Stimulated activated CD4-positive, alpha-beta T cell treated with anti-CD3 and anti-CD28 coated beads, Interleukin-4, amount 100 ng/mL, for 1 hour (primary cell): Measurements from ENCODE around the gene ORM2.
"Not testable (repeated sequence)": the region's sequence is repeated elsewhere in the genome, so short reads cannot be mapped to it uniquely, and the experiment has no call there.

Experiments
- DNase-seq: peaks from one replicate; pipeline ENCODE4 v3.0.0-alpha.2; 2020

The ORM2 gene

DNA sequence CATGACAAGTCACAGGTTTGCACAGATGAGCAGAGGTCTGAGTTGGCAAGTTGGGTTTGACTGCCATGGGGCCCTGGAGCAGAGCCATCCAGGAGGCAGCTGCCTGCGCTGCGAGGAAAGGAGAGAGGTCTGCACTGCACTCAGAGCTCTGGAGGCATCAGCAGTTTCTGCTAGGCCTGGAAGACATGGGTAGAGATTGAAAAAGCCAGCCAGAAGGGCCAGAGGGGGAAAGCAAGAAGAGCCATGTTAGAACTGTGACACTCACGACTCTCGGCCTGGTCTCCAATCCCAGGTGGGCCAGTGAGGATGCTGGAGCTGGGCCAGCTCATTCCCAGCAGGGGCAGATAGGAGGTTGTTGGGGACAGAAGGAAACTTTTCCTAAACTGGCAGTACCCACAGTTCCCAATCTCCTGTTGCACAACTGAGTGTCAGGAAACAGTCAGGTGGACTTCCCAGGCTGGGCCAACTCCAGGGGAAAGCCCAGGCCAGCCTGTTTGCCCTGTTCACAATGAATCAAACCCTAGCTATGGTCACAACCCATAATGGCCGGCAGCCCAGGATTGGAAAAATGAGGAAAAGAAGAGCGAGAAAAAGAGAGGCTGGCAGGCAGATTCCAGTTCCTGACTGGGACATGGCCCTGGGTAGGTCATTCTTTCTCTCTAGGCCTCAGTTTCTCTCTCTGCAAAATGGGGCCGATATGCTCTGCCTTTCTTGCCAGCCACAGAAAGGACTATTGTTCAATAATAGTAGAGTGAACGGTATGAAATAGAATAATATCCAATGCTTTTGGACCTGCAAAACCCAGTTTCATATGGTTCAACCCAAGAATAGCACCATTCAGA, 14.6 kb upstream of the ORM2 start:
- no peak for DNase-seq

DNA sequence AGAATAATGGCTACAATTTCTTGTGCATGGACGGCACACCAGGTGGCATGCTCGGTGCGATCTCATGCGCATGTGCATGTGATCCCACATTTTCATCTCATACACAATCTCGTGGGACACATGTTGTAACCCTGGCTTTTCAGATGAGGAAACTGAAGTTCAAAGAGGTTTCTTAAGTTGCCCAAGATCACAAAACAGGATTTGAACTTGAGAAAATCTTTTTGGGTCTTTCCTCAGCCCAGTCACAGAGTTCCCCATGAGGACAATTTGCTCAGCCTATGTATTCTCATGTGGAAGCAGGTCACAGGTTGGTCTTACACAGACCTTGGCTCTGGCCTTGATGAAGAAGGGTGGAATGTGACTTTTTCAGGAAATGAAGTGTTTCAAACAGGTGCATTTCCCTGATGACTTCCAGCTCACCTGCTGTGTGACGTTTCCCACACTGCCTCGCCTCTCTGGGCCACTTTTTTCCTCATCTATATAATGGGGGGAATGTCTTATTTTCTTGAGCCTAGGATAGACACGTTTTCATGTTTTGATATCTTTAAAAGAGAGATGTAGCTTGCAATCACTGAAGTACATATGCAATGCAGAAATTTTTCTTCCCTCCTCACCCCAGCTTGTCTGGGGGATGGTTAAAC, 13.8 kb upstream of the ORM2 start:
- no peak for DNase-seq

DNA sequence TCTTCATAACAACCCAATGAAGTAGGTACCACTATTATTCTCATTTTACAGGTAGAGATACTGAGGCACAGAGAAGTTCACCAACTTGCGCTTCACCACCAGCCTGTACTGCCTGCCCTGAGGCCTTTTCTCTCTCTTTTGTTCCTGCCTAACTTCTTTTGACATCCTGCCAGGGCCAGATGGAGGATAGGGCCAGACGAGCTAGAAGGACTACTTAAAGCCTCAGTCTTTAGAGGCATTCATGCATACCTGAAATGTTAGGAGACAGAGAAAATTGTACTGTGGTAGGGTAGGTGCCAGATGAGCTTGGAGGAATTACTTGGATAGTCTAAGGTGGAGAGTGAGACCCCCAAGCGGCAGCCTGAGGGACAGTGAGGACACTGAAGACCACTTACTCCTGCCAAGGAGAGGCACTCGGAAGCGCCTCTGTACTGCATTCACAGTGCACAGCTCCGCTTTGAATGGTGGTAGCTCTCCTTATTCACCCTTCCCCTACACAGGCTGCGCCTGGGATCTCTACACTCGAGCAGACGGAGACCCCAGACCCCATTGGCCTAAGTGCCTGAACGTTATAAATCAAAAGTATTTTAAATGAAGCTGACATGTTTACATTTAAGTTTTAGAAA, 13.0 kb upstream of the ORM2 start:
- DNase-seq = no peak

DNA sequence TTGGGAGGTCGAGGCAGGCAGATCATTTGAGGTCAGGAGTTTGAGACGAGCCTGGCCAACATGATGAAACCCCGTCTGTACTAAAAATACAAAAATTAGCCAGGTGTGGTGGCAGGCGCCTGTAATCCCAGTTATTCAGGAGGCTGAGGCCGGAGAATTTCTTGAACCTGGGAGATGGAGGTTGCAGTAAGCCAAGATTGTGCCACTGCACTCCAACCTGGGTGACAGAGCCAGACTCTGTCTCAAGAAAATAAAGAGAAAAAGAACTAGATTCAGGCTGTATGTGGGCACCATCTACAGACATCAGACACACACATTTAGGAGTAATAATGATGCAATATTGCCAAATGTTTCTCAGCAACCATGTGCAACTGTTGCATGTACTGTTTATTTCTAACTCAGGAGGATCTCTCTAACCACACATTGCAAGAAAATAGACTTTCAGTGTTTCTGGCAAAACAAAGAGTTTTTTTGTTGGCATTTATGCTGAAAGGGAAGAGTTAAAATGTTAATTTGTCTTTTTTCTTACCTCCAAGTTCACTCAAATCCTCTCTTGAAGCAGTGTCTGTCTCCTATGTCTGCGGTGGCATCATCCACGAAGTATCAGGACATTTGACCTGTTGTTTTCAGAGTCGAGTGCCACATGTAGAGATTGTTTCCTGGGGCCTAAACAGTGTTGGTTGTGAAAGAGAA, 11.9 kb upstream of the ORM2 start:
- DNase-seq = no peak

DNA sequence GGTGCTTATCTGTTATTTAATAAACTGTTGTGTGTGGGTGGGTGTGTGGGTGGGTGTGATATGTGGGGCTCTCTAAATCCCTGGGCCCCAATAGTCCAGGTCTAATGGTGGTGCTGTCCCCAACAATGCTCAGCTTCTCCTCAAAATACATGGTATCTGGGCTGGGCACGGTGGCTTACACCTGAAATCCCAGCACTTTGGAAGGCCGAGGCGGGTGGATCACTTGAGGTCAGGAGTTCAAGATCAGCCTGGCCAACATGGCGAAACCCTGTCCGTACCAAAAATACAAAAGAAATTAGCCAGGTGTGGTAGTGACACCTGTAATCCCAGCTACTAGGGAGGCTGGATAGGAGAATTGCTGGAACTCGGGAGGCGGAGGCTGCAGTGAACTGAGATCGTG, 11.3 kb upstream of the ORM2 start:
- no peak for DNase-seq

DNA sequence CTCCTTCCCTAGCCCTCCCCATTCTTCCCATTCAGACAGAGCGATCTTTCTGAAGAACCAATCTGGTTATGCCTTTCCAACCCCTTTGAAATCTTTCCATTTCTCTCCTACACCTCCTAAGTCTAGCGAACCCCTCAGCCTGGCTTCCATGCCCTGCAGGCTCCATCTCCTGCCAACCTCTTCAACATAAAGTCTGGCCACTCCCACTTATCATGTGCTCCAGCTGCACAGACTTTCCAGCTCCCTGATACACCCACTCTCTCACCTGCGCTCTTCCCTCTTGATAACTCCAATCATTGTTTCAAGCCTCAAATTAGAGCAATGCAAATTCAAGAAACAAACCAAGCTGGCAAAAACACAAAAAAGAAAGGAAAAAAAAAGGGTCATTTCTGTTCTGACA, 10.5 kb upstream of the ORM2 start:
- DNase-seq = no peak

DNA sequence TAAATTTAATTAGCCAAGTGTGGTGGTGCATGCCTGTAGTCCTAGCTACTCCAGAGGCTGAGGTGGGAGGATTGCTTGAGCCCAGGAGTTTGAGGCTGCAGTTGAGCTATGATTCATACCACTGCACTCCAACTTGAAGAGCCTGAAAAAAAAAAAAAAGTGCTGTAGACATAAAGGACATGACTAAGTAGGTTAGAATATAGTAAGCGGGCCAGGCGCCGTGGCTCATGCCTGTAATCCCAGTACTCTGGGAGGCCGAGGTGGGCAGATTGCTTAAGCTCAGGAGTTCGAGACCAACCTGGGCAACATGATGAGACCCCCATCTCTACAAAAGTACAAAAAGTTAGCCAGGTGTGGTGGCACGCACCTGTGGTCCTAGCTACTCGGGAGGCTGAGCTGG, 9.0 kb upstream of the ORM2 start:
- not testable (repeated sequence) for DNase-seq

DNA sequence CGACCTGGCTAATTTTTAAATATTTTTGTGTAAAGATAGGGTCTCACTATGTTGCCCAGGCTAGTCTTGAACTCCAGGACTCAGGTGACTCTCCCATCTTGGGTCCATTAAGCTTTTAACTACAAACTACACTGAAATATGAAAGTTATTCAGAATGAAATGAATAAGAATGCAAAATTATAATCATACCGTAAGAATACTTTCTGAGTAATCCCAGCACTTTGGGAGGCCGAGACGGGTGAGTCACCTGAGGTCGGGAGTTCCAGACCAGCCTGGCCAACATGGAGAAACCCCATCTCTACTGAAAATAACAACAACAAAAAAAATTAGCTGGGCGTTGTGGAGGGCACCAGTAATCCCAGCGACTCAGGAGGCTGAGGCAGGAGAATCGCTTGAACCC, 7.9 kb upstream of the ORM2 start:
- no peak for DNase-seq

DNA sequence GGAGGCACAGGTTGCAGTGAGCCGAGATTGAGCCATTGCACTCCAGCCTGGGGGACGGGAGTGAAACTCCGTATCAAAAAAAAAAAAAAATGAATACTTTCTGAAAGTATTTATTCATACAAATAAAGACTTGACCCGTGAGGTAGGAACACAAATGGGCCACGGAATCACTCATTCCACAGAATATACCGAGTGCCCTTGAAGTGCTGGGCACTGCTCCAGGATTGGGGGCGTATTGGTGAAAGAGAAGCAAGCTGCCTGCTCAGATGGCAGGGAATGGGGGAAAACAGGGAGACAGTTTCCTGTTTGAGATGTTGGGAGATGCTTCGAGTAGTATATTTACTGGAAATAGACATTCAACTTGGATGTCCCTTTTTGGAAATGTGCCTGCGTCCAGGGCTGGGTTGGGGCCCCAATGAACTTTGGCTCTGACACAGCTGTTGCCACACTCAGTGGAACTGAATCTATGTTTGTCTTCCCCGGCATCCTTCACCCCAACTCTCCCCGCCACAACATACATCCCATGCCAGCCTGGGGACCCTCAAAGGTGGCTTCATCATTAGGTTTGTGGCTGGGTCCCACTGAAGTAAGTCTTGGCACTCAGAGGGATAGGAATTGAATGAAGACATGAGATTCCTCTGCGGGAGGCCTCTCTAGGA, 7.4 kb upstream of the ORM2 start:
- DNase-seq = not testable (repeated sequence)

DNA sequence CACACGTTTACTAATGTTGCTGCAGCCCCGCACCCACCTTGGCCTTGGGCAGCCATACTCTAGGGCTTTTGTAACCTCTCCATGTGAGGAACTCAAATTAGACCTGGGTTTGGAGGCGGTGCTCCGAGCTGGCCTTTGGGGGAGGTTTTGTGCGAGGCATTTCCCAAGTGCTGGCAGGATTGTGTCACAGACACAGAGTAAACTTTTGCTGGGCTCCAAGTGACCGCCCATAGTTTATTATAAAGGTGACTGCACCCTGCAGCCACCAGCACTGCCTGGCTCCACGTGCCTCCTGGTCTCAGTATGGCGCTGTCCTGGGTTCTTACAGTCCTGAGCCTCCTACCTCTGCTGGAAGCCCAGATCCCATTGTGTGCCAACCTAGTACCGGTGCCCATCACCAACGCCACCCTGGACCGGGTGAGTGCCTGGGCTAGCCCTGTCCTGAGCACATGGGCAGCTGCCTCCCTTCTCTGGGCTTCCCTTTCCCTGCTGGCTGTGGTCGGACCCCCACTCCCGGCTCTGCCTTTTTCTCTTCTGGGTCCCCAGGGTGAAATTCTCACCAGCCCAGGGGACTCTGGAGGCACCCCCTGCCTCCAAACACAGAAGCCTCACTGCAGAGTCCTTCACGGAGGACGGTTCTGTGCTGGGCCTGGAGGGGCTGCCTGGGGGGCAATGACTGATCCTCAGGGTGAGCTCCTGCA, 6.7 kb upstream of the ORM2 start, which contains the start of gene ORM1:
TSS of gene ORM1 (plus strand) at position 268 of the 701 bp plus-strand sequence. CDS start at position 304, 36 bp downstream.
- not testable (repeated sequence) for DNase-seq

DNA sequence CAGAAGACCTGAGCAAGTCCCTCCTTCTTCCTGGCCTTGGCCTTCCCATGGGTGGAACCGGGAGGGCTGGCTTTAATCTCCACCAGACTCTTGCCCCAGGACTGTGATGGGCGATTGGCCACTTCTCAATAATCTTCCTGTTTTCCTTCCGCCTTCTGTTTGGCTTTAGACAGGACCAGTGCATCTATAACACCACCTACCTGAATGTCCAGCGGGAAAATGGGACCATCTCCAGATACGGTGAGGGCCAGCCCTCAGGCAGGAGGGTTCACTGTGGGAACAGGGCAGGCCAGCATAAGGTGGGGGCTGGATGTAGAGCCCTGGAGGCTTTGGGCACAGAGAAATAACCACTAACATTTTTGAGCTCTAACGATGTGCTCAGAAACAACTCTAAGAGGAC, 5.8 kb upstream of the ORM2 start:
- not testable (repeated sequence) for DNase-seq

DNA sequence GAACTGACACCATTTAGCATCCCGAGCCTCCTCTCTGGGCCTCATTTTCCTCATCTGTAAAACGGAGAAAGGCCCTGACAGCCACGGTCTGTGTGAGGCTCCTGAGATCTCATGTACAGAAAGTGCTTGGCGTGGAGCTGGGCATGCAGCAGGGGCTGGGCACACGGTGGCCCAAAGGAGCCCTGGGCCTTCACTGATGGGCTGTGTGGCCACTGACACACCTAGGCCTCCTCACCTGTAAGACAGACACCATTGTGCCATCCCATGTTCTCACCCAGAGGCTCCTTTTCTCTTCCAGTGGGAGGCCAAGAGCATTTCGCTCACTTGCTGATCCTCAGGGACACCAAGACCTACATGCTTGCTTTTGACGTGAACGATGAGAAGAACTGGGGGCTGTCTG, 5.2 kb upstream of the ORM2 start:
- no peak for DNase-seq

DNA sequence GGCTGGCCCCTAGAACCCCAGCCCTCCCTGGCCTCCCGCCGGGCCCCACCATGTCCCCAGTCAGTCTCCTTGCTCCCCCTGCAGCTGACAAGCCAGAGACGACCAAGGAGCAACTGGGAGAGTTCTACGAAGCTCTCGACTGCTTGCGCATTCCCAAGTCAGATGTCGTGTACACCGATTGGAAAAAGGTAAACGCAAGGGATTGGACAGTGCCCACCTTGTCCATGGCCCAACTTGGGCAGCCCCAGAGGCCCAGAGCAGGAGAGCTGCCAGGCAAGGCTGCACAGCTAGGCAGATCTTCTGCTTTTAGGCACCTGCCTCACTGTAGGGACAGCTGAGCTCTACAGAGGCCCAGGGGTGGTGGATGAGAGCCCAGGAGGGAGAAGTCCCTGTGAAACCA, 4.7 kb upstream of the ORM2 start:
- DNase-seq = not testable (repeated sequence)

DNA sequence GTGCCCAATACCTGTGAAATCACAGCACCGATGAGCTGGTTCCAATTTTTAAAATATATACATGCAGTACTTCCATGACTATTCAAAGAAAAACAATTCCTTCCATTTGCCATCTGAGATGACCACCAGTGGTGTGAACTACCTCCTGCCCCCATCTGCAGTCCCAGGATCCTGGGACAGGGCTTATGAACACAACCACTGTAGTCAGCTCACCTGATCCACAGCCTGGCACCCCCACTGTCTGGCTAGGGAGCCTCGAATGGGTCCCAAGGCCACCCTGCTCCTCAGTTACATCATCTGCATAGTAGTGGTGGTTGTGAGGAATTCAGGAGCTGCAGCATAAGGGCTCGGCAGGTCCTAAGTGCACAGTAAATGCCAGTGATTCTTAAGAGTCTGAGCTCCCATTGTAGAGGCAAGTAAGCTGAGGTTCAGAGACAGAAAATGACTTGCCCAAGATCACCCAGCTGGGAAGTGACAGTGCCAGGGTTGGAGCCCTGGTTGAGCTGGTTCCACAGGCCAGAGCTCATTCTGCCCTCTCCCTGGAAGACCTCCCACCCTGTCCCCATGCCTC, 3.9 kb upstream of the ORM2 start:
- DNase-seq = not testable (repeated sequence)

DNA sequence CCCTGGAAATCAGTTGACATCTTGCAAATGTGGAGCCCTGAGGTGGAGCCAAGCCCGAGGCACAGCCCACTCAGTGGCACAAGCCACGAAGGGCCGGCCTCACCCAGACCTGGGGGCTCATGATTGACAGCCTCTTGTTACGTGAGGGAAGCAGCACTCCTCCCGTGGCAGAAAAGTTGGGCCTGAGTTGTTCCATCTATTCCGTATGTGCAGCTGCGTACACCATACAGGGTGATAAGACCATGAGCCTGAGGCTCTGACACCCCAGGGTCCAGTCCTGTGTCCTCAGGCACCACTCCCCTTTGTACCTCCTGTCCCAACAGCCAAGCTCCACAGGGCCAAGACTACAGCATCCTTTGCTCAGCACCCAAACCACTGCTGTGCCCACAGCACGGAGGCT, 1.9 kb upstream of the ORM2 start:
- DNase-seq = no peak

DNA sequence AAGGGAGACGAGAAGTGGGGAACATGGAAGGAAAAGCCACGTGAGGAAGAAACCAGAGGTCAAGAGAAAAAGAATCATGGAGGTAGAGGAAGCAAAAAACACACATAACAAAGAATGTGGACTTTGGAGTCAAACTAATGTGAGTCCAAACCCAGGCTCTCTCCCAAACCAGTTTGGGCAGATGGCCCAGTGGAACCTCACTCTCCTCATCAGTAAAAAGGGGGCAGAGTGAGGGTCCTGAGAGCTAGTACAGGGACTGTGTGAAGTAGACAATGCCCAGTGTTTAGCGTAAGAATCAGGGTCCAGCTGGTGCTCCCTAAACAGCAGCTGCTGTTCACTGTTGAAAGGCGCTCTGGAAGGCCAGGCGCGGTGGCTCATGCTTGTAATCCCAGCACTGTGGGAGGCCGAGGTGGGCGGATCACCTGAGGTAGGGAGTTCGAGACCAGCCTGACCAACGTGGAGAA, 1.3 kb upstream of the ORM2 start:
- DNase-seq = not testable (repeated sequence)

DNA sequence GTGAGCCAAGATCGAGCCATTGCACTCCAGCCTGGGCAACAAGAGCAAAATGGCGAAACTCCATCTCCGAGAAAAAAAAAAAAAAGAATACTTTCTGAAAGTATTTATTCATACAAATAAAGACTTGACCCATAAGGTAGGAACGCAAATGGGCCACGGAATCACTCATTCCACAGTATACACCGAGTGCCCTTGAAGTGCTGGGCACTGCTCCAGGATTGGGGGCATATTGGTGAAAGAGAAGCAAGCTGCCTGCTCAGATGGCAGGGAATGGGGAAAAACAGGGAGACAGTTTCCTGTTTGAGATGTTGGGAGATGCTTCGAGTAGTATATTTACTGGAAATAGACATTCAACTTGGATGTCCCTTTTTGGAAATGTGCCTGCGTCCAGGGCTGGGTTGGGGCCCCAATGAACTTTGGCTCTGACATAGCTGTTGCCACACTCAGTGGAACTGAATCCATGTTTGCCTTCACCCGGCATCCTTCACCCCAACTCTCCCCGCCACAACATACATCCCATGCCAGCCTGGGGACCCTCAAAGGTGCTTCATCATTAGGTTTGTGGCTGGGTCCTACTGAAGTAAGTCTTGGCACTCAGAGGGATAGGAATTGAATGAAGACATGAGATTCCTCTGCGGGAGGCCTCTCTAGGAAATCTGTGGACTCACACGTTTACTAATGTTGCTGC, 588 bp upstream of the ORM2 start:
- not testable (repeated sequence) for DNase-seq

DNA sequence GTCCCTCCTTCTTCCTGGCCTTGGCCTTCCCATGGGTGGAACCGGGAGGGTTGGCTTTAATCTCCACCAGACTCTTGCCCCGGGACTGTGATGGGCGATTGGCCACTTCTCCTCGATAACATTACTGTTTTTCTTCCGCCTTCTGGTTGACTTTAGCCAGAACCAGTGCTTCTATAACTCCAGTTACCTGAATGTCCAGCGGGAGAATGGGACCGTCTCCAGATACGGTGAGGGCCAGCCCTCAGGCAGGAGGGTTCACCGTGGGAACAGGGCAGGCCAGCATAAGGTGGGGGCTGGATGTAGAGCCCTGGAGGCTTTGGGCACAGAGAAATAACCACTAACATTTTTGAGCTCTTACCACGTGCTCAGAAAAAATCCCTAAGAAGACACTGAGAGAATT, 967 bp downstream of the ORM2 start:
- no peak for DNase-seq

DNA sequence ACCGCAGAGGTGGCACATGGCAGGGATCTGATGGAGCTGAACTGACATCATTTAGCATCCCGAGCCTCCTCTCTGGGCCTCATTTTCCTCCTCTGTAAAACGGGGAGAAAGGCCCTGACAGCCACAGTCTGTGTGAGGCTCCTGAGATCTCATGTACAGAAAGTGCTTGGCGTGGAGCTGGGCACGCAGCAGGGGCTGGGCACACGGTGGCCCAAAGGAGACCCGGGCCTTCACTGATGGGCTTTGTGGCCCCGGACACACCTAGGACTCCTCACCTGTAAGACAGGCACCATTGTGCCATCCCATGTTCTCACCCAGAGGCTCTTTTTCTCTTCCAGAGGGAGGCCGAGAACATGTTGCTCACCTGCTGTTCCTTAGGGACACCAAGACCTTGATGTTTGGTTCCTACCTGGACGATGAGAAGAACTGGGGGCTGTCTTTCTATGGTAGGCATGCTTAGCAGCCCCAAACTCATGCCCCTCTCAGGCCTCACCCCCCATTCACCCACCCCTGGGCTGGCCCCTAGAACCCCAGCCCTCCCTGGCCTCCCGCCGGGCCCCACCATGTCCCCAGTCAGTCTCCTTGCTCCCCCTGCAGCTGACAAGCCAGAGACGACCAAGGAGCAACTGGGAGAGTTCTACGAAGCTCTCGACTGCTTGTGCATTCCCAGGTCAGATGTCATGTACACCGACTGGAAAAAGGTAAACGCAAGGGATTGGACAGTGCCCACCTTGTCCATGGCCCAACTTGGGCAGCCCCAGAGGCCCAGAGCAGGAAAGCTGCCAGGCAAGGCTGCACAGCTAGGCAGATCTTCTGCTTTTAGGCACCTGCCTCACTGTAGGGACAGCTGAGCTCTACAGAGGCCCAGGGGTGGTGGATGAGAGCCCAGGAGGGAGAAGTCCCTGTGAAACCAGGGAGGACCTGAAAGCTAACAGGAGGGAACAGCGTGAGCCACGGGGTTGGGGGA, 1.8 kb downstream of the ORM2 start:
- not testable (repeated sequence) for DNase-seq
